DOHH2 (cell line): ENCODE measurements around the gene ANTXR1.

Experiments
- H3F3A ChIP-seq: fragments of 200-600 bp; sonication (generic), shearing (Covaris generic); 2 replicates; pipeline ENCODE4 v1.6.0; 2016; ENCODE audit warnings: antibody characterized with exemption, mild to moderate bottlenecking; ENCODE audit not compliant: control insufficient read depth, insufficient read depth
- H3K27ac ChIP-seq: fragments of 200-600 bp; sonication (generic); 2 replicates; pipeline ENCODE4 v1.5.1; 2014; ENCODE audit warnings: low read depth, mild to moderate bottlenecking, low read length, moderate library complexity
- H3K27me3 ChIP-seq: fragments of 200-600 bp; sonication (generic); 2 replicates; pipeline ENCODE4 v1.6.1; 2014; ENCODE audit warnings: mild to moderate bottlenecking, low read length, mixed read lengths; ENCODE audit not compliant: control insufficient read depth
- H3K36me3 ChIP-seq: fragments of 200-600 bp; sonication (generic); 2 replicates; pipeline ENCODE4 v1.6.1; 2014; ENCODE audit warnings: mild to moderate bottlenecking, low read length, moderate library complexity, mixed read lengths; ENCODE audit not compliant: control insufficient read depth
- H3K4me1 ChIP-seq: fragments of 200-600 bp; sonication (generic); 2 replicates; pipeline ENCODE4 v1.6.1; 2014; ENCODE audit warnings: mild to moderate bottlenecking, low read length, mixed read lengths; ENCODE audit not compliant: control insufficient read depth
- H3K4me2 ChIP-seq: fragments of 200-600 bp; sonication (generic); 2 replicates; pipeline ENCODE4 v1.6.0; 2014; ENCODE audit warnings: mild to moderate bottlenecking, low read length, moderate library complexity
- H3K4me3 ChIP-seq: fragments of 200-600 bp; sonication (generic); 2 replicates; pipeline ENCODE4 v1.5.1; 2014; ENCODE audit warnings: mild to moderate bottlenecking, low read length, mixed read lengths
- H3K79me2 ChIP-seq: fragments of 200-600 bp; sonication (generic); 2 replicates; pipeline ENCODE4 v1.6.1; 2014; ENCODE audit warnings: mild to moderate bottlenecking, low read length, mixed read lengths; ENCODE audit not compliant: control insufficient read depth
- H3K9me2 ChIP-seq: fragments of 200-600 bp; sonication (generic); replicated peaks from 2 replicates; pipeline ENCODE4 v1.6.1; 2014; ENCODE audit warnings: mild to moderate bottlenecking, low read length, mixed read lengths; ENCODE audit not compliant: control insufficient read depth
- H3K9me3 ChIP-seq: fragments of 200-600 bp; sonication (generic); 2 replicates; pipeline ENCODE4 v1.6.1; 2014; ENCODE audit warnings: antibody characterized with exemption, low read length, mixed read lengths; ENCODE audit not compliant: control insufficient read depth, insufficient read depth
- H4K20me1 ChIP-seq: fragments of 200-600 bp; sonication (generic); 2 replicates; pipeline ENCODE4 v1.6.0; 2014; ENCODE audit warnings: low read depth, mild to moderate bottlenecking, antibody characterized with exemption, low read length, moderate library complexity; ENCODE audit not compliant: control insufficient read depth, insufficient read depth
- CTCF ChIP-seq: fragments of 200-600 bp; sonication (generic); IDR thresholded peaks from one replicate; pipeline ENCODE4 v1.5.1; 2014; ENCODE audit warnings: antibody characterized with exemption, mild to moderate bottlenecking, low read depth, low read length; ENCODE audit not compliant: poor library complexity, severe bottlenecking
- EZH2phosphoT487 ChIP-seq: fragments of 200-600 bp; sonication (generic); IDR thresholded peaks from 2 replicates; pipeline ENCODE4 v1.6.1; 2017; ENCODE audit warnings: borderline replicate concordance, mild to moderate bottlenecking, antibody characterized with exemption, low read length, moderate library complexity, mixed read lengths

ANTXR1 gene

GRCh38 chr2:69192176-69192945 lies 179.4 kb downstream of the ANTXR1 start:
- Histone ChIP-seq H3F3A (no peaks in the 10 kb centered on the region), H3K27me3 (0 out of 2 replicates have a peak, but pooled peaks cover 4% of the 10 kb centered on the region), H3K36me3 (no peaks in the 10 kb centered on the region), H3K9me2 (no peaks in the 10 kb centered on the region), H3K27ac (no peak overlapping the region), H3K4me2 (no peak overlapping the region), H3K79me2 (no peaks in the 10 kb centered on the region), H4K20me1 (no peaks in the 10 kb centered on the region), H3K9me3 (no peaks in the 10 kb centered on the region), H3K4me1 (no peaks in the 10 kb centered on the region), H3K4me3 (no peak overlapping the region)
- TF ChIP-seq CTCF, result no peak
- no peak for TF ChIP-seq EZH2phosphoT487

GRCh38 chr2:69195706-69196105 lies 182.7 kb downstream of the ANTXR1 start:
- Histone ChIP-seq H3K4me2 (no peak overlapping the region), H3K4me1 (no peaks in the 10 kb centered on the region), H3K9me3 (no peaks in the 10 kb centered on the region), H4K20me1 (no peaks in the 10 kb centered on the region), H3K27me3 (peaks cover 7% of the 10 kb centered on the region; the same call in 1 of the 2 replicates), H3K27ac (no peak overlapping the region), H3K36me3 (no peaks in the 10 kb centered on the region), H3K4me3 (no peak overlapping the region), H3K9me2 (no peaks in the 10 kb centered on the region), H3F3A (no peaks in the 10 kb centered on the region), H3K79me2 (no peaks in the 10 kb centered on the region)
- TF ChIP-seq CTCF, result no peak
- no peak for TF ChIP-seq EZH2phosphoT487

- Histone ChIP-seq H3K27me3 (peaks cover 5% of the 10 kb centered on the region; the same call in 1 of the 2 replicates), H3K4me2 (no peak overlapping the region), H3K9me2 (no peaks in the 10 kb centered on the region), H3K4me3 (no peak overlapping the region), H3K27ac (no peak overlapping the region), H3K9me3 (no peaks in the 10 kb centered on the region), H3K4me1 (no peaks in the 10 kb centered on the region), H3K79me2 (no peaks in the 10 kb centered on the region), H3F3A (no peaks in the 10 kb centered on the region), H4K20me1 (no peaks in the 10 kb centered on the region), H3K36me3 (no peaks in the 10 kb centered on the region)
- no peak for TF ChIP-seq EZH2phosphoT487
- TF ChIP-seq CTCF, result no peak
Measured at GRCh38 chr2:69196327-69197117, 183.5 kb downstream of the ANTXR1 start.
